KOPT-K1 (cell line): ENCODE results near the gene GPX1.
A peak's percentile ranks its signal among the peaks of the same experiment; 100 is the strongest.
"Not testable (repeated sequence)": the region's sequence is repeated elsewhere in the genome, so short reads cannot be mapped to it uniquely, and the experiment has no call there.

ENCODE experiments used
- H3K27ac ChIP-seq: fragments of 200-600 bp; sonication (generic); 2 replicates; pipeline ENCODE4 v1.5.1; 2016; ENCODE audit warnings: antibody characterized with exemption, mild to moderate bottlenecking, low read depth, low read length; ENCODE audit not compliant: poor library complexity, severe bottlenecking
- H3K36me3 ChIP-seq: fragments of 200-600 bp; sonication (generic); 2 replicates; pipeline ENCODE4 v1.5.1; 2017; ENCODE audit warnings: antibody characterized with exemption, mild to moderate bottlenecking, low read length, moderate library complexity; ENCODE audit not compliant: insufficient read depth
- H3K9me3 ChIP-seq: fragments of 200-600 bp; sonication (generic); 2 replicates; pipeline ENCODE4 v1.5.1; 2017; ENCODE audit warnings: antibody characterized with exemption, low read length, mild to moderate bottlenecking; ENCODE audit not compliant: insufficient read depth, poor library complexity, severe bottlenecking

The GPX1 gene

DNA sequence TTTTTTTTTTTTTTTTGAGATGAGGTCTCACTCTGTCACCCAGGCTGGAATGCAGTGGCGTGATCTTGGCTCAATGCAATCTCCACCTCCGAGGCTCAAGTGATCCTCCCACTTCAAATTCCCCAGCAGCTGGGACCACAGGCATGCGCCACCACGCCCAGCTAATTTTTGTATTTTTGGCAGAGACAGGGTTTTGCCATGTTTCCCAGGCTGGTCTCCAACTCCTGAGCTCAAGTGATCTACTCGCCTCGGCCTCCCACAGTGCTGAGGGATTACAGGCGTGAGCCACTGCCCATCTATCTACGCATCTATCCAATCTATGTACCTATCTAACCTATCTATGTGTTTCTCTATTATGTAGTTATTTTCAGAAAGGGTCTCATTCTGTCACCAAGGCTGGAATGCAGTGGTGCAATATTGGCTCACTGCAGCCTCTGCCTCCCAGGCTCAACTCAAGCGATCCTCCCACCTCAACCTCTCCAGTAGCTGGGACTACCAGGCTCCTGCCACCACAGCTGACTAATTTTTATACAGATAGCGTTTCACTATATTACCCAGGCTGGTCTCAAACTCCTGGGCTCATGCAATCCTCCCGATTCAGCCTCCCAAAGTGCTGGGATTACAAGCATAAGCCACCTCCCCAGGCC is 20.2 kb upstream of the GPX1 start:
- Histone ChIP-seq H3K9me3 (no peaks in the 10 kb centered on the region), H3K27ac (no peak overlapping the region), H3K36me3 (peaks cover 26% of the 10 kb centered on the region)

DNA sequence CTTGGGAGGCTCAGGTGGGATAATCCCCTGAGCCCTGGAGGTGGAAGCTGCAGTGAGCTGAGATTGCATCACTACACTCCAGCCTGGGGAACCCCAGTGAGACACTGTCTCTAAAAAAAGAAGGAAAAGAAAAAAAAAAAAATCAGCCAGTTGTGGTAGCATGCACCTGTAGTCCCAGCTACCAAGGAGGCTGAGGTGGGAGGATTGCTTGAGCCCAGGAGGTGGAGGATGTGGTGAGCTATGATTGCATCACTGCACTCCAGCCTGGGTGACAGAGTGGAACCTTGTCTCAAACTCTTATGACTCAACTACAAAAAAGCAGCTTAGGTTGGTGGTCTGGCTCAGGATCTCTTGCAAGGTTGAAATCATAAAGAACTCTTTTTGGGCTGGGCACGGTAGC is 19.3 kb upstream of the GPX1 start:
- no peaks in the 10 kb centered on the region for H3K9me3 ChIP-seq
- peaks cover 35% of the 10 kb centered on the region for H3K36me3 ChIP-seq
- no peak overlapping the region for H3K27ac ChIP-seq

DNA sequence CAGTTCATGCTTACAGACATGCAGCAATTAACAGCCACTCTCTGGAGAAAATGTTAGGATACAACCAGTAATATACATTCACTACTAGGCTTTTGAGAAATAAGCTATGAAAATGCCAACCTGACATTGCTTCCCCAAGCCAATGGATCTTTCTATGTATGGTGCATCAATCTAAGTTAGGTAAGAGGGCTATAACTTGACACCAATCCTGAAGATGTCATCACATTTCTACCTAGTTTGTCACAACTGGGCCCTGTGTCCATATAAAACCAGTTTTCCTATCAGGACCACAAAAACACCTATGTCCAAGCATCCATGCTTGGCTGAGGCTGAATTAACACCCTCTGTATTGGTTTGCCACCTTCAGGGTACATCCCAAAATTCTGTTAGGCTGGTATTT is 13.8 kb upstream of the GPX1 start:
- Histone ChIP-seq H3K9me3 (no peaks in the 10 kb centered on the region), H3K36me3 (peaks cover 87% of the 10 kb centered on the region), H3K27ac (no peak overlapping the region)

GRCh38 chr3:49370585-49371290 is 12.6 kb upstream of the GPX1 start:
- Histone ChIP-seq H3K36me3 (peaks cover 96% of the 10 kb centered on the region), H3K9me3 (no peaks in the 10 kb centered on the region), H3K27ac (no peak overlapping the region)

DNA sequence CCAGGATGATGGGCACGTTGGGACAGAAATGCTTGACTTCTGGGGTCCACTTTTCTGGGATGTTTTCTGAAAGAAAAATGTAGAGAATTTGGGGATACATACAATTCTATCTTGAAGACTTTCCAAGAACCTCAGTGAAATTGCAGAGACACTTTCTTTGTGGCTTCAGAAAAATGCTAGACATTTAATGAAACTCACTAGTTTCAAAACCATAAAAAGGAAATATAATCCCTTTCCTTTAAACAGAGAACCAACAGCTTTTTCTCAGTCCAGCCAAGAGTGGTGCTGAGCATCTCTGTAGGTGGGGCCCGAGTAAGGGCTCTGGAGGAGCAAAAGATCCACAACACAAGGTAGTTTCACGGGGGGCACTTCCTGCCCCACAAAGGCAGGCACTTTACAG is 4.4 kb upstream of the GPX1 start:
- Histone ChIP-seq H3K27ac (peak overlapping the region; percentile 32), H3K36me3 (peaks cover 88% of the 10 kb centered on the region), H3K9me3 (no peaks in the 10 kb centered on the region)

- no peak overlapping the region for H3K27ac ChIP-seq
- H3K36me3 ChIP-seq, result peaks cover 76% of the 10 kb centered on the region
Observed at GRCh38 chr3:49359623-49360022, 1.5 kb upstream of the GPX1 start.

DNA sequence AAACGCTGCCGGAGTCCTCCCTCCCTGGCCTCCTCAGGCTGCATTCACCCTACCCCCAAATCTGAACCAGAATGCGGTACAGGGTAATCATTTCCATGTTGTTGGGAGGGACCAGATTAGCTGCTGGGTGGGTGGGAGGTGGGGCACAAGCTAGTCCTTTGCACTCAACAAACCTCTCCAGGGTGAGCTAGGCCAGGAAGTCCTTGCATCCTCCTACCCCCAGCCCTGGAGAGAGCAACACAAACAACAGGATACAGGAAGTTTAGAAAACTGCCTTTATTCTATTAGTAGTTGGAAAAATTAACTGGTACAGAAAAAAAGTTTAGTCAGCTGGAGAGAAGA is 702 bp upstream of the GPX1 start:
- H3K36me3 ChIP-seq, result peaks cover 70% of the 10 kb centered on the region
- H3K27ac ChIP-seq, result peak overlapping the region; percentile 73
- H3K9me3 ChIP-seq, result no peaks in the 10 kb centered on the region

More at GRCh38 chr3:49359623-49360022, 1.5 kb upstream of the GPX1 start:
- no peaks in the 10 kb centered on the region for H3K9me3 ChIP-seq

- peak overlapping the region; percentile 73 for H3K27ac ChIP-seq
- peaks cover 57% of the 10 kb centered on the region for H3K36me3 ChIP-seq
- not testable (repeated sequence) for H3K9me3 ChIP-seq
Observed at GRCh38 chr3:49357443-49358216, 523 bp downstream of the GPX1 start.

DNA sequence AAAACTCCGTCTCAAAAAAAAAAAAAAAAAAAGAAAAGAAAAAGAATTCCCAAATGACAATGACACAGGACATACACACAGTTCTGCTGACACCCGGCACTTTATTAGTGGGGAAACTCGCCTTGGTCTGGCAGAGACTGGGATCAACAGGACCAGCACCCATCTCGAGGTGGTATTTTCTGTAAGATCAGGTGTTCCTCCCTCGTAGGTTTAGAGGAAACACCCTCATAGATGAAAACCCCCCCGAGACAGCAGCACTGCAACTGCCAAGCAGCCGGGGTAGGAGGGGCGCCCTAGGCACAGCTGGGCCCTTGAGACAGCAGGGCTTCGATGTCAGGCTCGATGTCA is 1.1 kb downstream of the GPX1 start:
- peak overlapping the region; percentile 73 for H3K27ac ChIP-seq
- H3K36me3 ChIP-seq, result peaks cover 52% of the 10 kb centered on the region
- H3K9me3 ChIP-seq, result not testable (repeated sequence)

- no peaks in the 10 kb centered on the region for H3K9me3 ChIP-seq
- H3K27ac ChIP-seq, result no peak overlapping the region
- H3K36me3 ChIP-seq, result peaks cover 17% of the 10 kb centered on the region
Observed at GRCh38 chr3:49352890-49353421, 5.2 kb downstream of the GPX1 start.

DNA sequence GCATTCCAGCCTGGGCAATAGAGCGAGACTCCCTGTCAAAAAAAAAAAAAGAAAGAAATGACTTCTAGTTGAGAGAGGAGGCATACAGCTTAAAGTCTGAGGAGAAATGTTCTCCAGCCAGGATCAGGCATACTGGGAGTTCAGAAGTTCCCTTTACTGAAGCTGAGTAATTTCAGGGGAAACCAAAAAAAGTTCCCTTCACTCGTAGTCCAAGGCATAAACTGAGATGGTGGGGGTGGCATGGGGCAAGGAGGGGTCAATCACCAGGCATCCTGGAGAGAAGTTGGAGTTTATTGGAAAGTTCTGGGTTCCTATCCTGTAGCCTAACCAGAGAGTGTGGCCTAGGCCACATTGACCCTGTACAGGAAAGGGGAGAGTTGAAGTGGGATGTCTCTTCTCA is 5.9 kb downstream of the GPX1 start:
- H3K27ac ChIP-seq, result no peak overlapping the region
- H3K9me3 ChIP-seq, result no peaks in the 10 kb centered on the region

GRCh38 chr3:49351521-49352011 is 6.6 kb downstream of the GPX1 start:
- H3K9me3 ChIP-seq, result no peaks in the 10 kb centered on the region
- H3K36me3 ChIP-seq, result peaks cover 15% of the 10 kb centered on the region
- no peak overlapping the region for H3K27ac ChIP-seq

More for the DNA sequence above, 5.9 kb downstream of the GPX1 start:
- H3K36me3 ChIP-seq, result peaks cover 17% of the 10 kb centered on the region

DNA sequence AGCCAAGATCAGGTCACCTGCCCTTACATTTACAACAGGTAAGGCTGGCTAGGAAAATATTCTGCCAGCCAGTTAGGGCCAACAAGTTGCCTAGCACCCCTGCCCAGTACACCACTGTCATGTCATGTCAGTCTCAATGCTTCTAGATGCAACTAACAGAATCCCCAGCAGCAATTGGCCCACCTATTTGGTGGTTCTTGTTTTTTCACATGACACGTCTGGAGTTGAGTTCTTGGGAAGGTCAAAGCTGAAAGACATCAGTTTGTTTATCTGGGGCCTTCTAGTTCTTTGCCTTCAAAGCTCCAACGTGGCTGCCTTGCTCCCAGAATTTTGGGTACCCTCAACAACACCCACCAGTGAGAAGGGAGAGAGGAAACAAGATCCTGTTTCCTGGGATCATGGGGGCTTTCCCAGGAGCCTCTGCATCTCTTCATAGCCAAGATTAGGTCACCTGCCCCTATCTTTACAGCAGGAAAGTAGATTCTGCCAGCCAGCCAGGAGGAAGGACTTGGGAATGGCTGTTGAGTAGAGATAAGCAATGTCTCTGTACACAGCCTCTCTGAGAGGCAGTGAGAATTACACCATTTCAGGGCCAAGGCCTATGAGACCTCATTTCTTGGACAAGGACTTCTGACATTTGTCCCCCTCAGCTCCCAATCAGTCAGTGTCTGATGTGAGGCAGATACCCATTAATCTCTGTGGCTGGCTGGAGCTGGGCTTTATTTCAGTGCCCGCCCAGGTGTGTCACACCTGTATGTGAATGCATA is 8.6 kb downstream of the GPX1 start:
- no peaks in the 10 kb centered on the region for H3K9me3 ChIP-seq
- no peak overlapping the region for H3K27ac ChIP-seq
- H3K36me3 ChIP-seq, result no peaks in the 10 kb centered on the region

- not testable (repeated sequence) for H3K36me3 ChIP-seq, H3K27ac ChIP-seq, H3K9me3 ChIP-seq
Observed at GRCh38 chr3:49348361-49348760, 9.8 kb downstream of the GPX1 start.

DNA sequence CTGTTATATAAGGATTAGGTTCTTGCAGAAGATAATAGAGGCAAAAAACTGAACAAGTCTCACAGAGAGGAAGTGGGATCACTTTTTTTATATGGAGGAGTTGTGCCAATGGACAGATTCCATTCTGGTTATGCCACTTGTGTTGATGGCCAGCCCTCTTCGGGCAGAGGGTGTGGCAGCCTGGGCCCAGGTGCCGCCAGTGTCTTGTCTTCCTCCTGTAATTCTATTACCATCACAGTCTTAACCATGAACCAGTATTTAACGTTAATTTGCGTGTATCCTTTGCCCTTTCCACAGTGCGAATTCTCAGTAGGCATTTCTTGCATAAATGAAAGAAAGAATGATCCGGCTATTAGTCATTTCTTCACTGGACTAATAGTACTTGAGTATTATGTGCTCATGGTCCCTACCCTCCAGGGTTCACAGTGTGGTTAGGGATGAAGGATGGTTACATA is 11.3 kb downstream of the GPX1 start:
- H3K9me3 ChIP-seq, result no peaks in the 10 kb centered on the region
- no peak overlapping the region for H3K27ac ChIP-seq
- no peaks in the 10 kb centered on the region for H3K36me3 ChIP-seq
